Right ventricle myocardium inferior (tissue), 1 donor: Measurements from ENCODE around the gene TIMM22. TPM values are rescaled to one million over a fixed set of nuclear protein-coding genes. Genes with fewer than 3 reads are reported as not detected.
A peak's percentile ranks its signal among the peaks of the same experiment; 100 is the strongest.
"Not testable (repeated sequence)": the region's sequence is repeated elsewhere in the genome, so short reads cannot be mapped to it uniquely, and the experiment has no call there.

ENCODE experiments used
- ATAC-seq: fragments of 200-7000 bp; cut with Tn5 transposase; one replicate; pipeline ENCODE4 v1.9.1; 2020; ENCODE audit warnings: mild to moderate bottlenecking, moderate library complexity
- DNase-seq: peaks from one replicate; pipeline ENCODE4 v3.0.0; 2021; ENCODE audit errors: missing footprints
- intact Hi-C: fragments of 100-400 bp; cut with DNase I; formaldehyde crosslinking; loops from one replicate; pipeline ENCODE4 v1.11.0; 2022
- microRNA-seq: library from miRNA; unstranded; fragments of <30 nt; microRNA quantifications from one replicate; pipeline ENCODE4 v1.2.0, GENCODE V29; 2020
- total RNA-seq: library from RNA; stranded (reverse); fragmentation: NEBNext Ultra II Directional; extraction: Animal tissue kit (Norgen Biotek cat#: 25700); gene quantifications from one replicate; pipeline ENCODE4 v1.2.1, GENCODE V29; 2021
- donor health status: DM: no; HTN: yes; CAD: no; lungs with severe emphysema.

The TIMM22 gene
- total RNA-seq, 1 donor from 2014 or later, result 17.3 TPM

DNA sequence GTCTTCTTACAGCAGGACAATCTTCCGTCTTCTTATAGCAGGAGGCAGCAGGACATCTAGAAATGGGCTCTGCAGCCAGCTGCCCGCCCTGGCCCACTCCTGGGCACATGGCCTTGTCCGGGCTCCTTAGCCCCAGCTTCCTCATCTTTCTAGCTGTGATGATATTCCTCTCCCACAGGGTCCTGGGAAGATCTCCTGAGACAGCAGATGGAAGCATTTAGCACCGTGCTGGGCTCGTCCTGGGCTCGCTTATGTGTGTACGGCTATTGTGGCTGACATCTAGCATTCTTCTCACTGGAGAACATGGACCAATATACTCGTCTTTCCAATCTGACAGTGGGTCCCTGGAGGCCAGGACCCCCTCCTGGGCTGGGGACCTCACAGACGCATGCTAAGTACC, 48.5 kb downstream of the TIMM22 start:
- intact Hi-C loops, result no loop called here
- ATAC-seq, result no peak
- no peak for DNase-seq

- ATAC-seq, result peak; percentile 82
- intact Hi-C loops, result loop anchor here (2.0 kb wide), 1 partner anchor 47 kb away; no protein-coding TSS in a partner anchor
- DNase-seq, result peak; percentile 80
Measured at GRCh38 chr17:1047177-1047878, 50.4 kb downstream of the TIMM22 start.

- ATAC-seq (no peak), DNase-seq (no peak)
- intact Hi-C loops, result loop anchor here (2.0 kb wide), 1 partner anchor 47 kb away; no protein-coding TSS in a partner anchor
Measured at GRCh38 chr17:1047879-1048470, 51.0 kb downstream of the TIMM22 start.

GRCh38 chr17:1048516-1049115, 51.7 kb downstream of the TIMM22 start:
- DNase-seq, intact Hi-C loops, ATAC-seq: not testable (repeated sequence)

GRCh38 chr17:1049446-1050225, 52.7 kb downstream of the TIMM22 start:
- DNase-seq (no peak), ATAC-seq (no peak)
- intact Hi-C loops, result loop anchor here (10.0 kb wide), 1 partner anchor 255 kb away; no protein-coding TSS in a partner anchor

- DNase-seq, result no peak
- intact Hi-C loops, result loop anchor here (10.0 kb wide), 1 partner anchor 256 kb away; no protein-coding TSS in a partner anchor
- no peak for ATAC-seq
Measured at GRCh38 chr17:1050246-1050995, 53.5 kb downstream of the TIMM22 start.

- ATAC-seq (no peak), DNase-seq (no peak)
- intact Hi-C loops, result loop anchor here (10.0 kb wide), 1 partner anchor 256 kb away; no protein-coding TSS in a partner anchor
Measured at GRCh38 chr17:1050996-1051925, 54.3 kb downstream of the TIMM22 start.

Small RNAs within 50 kb of the gene (microRNA-seq; reads per million reads assigned to microRNA genes)
- gene MIR3183, result 1.8 reads per million

Other genes with a start within 250 kb of the TIMM22 start
- gene GEMIN4, start 244.9 kb upstream of the TIMM22 start, total RNA-seq, result 12.6 TPM
- gene GLOD4, start 214.8 kb upstream of the TIMM22 start, total RNA-seq, result 21.2 TPM
- 18.7 TPM for gene MRM3, start 214.8 kb upstream of the TIMM22 start, total RNA-seq
- gene NXN, start 17.4 kb upstream of the TIMM22 start, total RNA-seq, result 18.5 TPM
- 147 TPM for gene ABR, start 182.9 kb downstream of the TIMM22 start, total RNA-seq